ENCODE data around the gene FUT1. TPM values are rescaled to one million over a fixed set of nuclear protein-coding genes. Genes with fewer than 3 reads are reported as not detected.

The FUT1 gene
- total and polyA plus RNA-seq, 9 of the 15 experiments (the other 6 are each of a cell fraction or from before 2014, with no cell fraction given) = 2.3 to 18.5 (median 8.8) TPM

GRCh38 chr19:48795055-48795684 is 42.7 kb upstream of the FUT1 start (continued):
- TF ChIP-seq ZNF592 (IDR thresholded peaks at IDR 0.05) = peak; percentile 99
- TF ChIP-seq ZNF253 (CRISPR knock-in tag; conservative IDR thresholded peaks at IDR 0.05) = no peak
- no peak for TF ChIP-seq ZNF609 (CRISPR knock-in tag; IDR thresholded peaks at IDR 0.05; ENCODE audit: borderline replicate concordance)
- TF ChIP-seq DACH1 (IDR thresholded peaks at IDR 0.05; ENCODE audit: partially characterized antibody) = no peak
- TF ChIP-seq PHF8 (IDR thresholded peaks at IDR 0.05; ENCODE audit: borderline replicate concordance, low read length) = peak; percentile 48; the same call in 1 of the 2 replicates
- TF ChIP-seq XRCC4 (IDR thresholded peaks at IDR 0.05; ENCODE audit: extremely low read depth, insufficient read depth, insufficient read length) = no peak
- peak; percentile 94 for TF ChIP-seq SMC3 (conservative IDR thresholded peaks at IDR 0.05; ENCODE audit: insufficient read depth, low read depth, low read length)
- TF ChIP-seq, protein P1, sequence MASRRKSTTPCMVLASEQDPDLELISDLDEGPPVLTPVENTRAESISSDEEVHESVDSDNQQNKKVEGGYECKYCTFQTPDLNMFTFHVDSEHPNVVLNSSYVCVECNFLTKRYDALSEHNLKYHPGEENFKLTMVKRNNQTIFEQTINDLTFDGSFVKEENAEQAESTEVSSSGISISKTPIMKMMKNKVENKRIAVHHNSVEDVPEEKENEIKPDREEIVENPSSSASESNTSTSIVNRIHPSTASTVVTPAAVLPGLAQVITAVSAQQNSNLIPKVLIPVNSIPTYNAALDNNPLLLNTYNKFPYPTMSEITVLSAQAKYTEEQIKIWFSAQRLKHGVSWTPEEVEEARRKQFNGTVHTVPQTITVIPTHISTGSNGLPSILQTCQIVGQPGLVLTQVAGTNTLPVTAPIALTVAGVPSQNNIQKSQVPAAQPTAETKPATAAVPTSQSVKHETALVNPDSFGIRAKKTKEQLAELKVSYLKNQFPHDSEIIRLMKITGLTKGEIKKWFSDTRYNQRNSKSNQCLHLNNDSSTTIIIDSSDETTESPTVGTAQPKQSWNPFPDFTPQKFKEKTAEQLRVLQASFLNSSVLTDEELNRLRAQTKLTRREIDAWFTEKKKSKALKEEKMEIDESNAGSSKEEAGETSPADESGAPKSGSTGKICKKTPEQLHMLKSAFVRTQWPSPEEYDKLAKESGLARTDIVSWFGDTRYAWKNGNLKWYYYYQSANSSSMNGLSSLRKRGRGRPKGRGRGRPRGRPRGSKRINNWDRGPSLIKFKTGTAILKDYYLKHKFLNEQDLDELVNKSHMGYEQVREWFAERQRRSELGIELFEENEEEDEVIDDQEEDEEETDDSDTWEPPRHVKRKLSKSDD (conservative IDR thresholded peaks at IDR 0.05; ENCODE audit: low read length) = no peak
- TF ChIP-seq, protein P2, sequence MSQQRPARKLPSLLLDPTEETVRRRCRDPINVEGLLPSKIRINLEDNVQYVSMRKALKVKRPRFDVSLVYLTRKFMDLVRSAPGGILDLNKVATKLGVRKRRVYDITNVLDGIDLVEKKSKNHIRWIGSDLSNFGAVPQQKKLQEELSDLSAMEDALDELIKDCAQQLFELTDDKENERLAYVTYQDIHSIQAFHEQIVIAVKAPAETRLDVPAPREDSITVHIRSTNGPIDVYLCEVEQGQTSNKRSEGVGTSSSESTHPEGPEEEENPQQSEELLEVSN (IDR thresholded peaks at IDR 0.05; ENCODE audit: borderline replicate concordance in 1 of 2, extremely low read depth in 1 of 2, insufficient read depth in 1 of 2, insufficient read length in 1 of 2, low read depth in 1 of 2, low read length in 1 of 2, poor library complexity in 1 of 2, severe bottlenecking in 1 of 2) = no peak

All from K562 (cell line).